Activated gamma-delta T cell treated with anti-CD3 and anti-CD28 coated beads, Interleukin-2, amount 50 U/mL, for 16 hours (primary cell): ENCODE measurements around the gene TVP23A.
"Not testable (repeated sequence)": the region's sequence is repeated elsewhere in the genome, so short reads cannot be mapped to it uniquely, and the experiment has no call there.

Experiments
- DNase-seq: peaks from one replicate; pipeline ENCODE4 v3.0.0-alpha.2; 2020; ENCODE audit warnings: low read depth

TVP23A gene

DNA sequence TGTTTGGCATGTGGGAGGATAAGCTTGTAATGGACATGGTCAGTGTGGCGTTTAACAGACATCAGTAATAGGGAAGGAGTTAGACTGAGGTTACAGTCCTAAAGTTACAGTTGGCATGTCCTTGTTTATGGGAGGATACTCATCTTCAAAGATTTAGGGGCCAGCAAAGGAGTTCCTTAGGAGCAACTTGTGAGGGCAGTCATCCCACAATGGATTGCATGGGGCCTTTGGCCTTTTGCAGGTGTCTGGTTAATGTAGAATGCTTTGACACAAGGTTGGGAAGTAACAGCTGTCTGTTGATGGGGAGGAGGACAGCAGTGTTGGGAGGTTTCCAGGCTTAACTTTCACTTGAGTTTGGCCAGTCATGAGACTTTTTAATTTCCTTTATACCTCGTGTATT lies 72.8 kb downstream of the TVP23A start:
- no peak for DNase-seq

DNA sequence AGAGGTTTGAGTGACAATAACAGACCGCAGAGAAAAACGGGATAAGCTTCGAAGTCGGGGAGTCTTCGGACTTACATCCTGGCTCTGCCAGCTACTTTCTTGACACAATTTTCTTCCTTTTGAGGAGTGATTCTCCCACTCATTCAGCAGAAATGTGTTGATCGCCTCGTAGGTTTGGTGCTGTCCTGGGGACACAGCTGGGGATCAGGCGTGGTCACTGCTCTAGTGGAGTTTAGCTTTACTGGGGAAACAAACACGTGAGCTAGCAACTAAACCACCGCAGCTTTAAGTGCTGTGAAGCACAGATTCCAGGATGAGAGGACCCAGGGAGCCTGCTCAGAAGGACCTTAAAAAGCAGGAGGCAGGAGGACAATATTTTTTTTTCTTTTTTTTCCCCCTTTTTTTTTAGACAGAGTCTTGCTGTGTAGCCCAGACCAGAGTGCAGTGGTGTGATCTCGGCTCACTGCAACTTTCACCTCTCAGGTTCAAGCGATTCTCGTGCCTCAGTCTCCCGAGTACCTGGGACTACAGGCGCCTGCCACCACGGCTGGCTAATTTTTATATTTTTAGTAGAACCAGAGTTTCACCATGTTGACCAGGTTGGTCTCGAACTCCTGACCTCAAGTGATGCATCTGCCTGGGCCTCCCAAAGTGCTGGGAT lies 74.1 kb downstream of the TVP23A start:
- DNase-seq, result no peak

DNA sequence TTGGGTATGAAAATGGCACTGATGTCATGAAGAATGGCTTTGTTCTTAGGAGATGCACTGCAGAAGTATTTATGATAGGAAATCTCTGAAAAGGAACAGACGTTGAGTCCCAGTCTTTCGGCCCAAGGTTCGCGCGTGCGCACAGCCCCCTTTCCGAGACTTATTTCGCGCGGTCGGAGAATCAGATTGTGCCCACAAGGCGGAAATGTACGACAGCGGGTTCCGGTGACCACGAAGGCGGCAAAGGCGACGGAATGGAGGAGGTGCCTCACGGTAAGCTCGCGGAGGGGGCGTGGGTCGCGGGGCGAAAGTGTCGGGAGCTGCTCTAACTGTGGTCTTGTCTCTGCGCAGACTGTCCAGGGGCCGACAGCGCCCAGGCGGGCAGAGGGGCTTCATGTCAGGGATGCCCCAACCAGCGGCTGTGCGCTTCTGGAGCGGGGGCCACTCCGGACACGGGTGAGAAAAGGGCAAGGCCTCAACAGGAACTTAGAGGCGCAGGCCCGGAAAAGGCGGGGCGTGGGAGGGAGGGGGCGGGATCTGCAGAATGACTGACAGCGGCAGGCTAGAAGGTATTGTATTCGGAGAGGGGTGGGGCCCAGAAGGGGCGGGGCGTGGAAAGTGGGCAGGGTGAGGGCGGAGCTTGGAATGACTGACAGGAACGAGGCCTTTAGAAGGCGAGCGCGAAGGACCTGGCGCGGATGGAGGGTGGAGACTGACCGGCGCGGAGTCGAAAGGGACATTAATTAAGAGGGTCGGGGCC lies 74.8 kb downstream of the TVP23A start, which contains the start of gene NUBP1:
NUBP1 (plus strand) TSS at position 233 of the 760 bp plus-strand sequence; CDS start at position 255, 22 bp downstream.
- DNase-seq, result peak; percentile 99

DNA sequence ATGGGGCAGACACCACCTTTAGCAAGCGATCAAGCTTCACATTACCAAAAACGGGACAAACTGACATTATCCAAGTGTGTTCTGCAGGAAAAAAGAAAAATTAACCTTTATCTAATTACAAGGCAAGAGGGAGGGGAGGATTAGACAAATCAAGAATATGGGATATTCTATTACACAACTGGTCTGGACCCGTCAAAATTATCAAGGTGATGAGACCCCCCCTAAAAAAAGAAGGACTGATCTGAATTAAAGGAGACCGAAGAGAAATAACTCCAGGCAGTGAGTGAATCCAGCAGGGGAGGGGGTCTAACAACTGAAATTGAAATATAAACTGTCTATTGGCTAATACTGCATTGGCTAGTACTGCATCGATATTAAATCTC lies 75.4 kb downstream of the TVP23A start:
- DNase-seq, result no peak

DNA sequence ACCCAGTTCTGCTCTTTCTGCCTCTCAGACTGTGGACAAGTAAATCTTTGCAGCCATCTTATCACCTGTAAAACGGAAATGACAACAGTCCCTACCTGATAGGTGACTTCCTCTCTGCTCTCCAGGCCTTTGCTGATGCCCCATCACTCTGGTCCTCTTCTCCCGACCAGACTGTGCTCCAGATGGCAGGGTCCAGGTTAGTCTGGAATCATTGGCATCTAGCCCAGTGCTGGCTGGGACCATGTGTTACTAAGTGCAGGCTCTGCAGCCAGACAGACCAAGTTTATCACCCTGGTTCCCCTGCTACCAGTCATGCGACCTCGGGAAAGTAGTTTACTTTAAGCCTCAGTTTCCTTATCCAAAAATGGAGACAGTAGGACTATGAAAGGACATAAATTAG lies 76.8 kb downstream of the TVP23A start:
- DNase-seq, result no peak

DNA sequence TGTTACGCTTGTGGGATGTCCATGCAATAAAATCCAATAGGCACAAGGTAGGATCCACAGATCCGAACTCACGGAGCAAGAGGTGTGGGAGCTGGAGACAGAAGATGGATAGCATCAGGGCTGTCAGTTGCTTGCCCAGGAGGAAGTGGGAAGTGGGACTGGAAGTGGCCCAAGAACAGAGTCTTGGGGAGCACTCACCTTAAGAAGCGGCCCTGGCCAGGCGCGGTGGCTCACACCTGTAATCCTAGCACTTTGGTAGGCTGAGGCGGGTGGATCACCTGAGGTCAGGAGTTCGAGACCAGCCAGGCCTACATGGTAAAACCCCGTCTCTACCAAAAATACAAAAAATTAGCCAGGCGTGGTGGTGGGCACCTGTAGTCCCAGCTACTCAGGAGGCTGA lies 77.3 kb downstream of the TVP23A start:
- not testable (repeated sequence) for DNase-seq

DNA sequence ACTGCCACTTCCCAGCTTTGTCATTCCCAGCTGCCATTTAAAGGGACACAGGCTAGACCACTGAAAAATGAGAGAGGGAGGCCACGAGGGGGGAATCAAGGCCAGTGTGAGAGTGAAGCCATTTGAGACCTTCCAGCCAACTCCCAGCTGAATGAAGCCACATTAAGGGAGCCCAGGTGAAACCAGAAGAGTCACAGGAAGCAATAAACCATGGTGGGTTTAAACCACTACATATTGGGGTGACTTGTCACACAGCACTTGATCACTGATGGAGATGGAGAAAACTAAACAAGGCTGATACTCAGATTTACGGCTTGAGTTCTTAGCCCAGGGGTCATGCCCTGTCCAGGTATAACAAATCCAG lies 77.8 kb downstream of the TVP23A start:
- DNase-seq, result no peak

DNA sequence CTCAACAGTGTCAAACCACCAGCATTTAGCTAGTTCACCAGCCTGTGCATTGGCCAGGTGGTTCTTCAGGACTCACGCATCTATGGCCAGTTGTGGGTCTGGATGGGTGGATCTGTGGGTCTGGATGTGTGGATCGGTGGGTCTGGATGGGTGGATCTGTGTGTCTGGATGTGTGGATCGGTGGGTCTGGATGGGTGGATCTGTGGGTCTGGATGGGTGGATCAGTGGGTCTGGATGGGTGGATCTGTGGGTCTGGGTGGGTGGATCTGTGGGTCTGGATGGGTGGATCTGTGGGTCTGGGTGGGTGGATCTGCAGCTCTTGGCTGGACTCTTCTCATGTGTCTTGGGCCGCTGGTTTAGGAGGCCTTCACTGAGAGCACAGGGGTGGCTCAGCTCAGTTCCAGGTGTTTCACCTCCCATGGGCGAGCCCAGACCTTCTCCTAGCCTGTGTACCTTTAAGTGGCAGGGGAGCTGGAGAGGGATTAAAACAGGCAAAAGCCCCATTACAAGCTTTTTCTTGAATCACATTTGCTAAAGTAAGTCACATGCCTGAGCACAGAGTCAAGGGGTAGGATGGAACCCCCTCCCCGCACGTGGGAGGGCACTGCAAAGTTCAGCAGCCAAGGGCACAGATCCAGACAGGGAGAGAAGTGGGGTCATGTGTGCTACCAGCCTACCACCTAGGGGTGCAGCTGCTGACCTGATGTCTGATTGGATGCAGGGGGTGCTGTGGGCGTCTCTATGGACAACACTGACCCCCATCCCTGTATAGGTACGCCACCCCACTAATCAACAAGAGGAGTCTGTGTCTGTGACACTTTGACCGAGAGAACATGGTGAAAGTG lies 78.4 kb downstream of the TVP23A start:
- DNase-seq, result no peak

DNA sequence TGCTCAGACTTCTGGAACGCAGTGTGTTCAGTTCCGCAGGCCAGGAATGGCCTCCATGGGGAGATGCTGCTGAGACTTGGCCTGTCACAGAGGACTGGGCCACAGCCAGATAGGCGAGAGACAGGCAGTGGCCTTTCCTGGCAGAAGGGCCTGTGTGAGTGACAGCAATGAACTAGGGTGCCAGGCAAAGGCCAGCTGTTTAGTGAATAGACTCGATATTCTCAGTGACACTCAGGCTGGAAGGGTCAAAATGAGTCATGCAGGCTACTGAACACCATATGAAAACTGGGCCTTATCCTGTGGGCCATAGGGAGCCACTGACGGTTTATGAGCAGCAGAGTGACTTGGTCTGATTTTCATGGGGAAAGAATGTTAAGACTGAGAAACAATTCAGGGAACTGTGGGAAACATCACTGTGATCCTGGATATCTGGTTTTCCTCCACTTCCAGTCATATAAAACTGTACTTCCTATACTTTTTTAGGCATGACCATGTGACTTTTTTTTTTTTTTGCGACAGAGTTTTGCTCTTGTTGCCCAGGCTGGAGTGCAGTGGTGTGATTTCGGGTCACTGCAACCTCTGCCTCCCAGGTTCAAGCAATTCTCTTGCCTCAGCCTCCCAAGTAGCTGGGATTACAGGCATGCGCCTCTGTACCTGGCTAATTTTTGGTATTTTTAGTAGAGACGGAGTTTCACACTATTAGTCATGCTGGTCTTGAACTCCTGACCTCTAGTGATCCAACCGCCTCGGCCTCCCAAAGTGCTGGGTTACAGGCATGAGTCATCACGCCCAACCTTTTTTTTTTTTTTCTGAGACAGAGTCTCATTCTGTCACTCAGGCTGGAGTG lies 80.1 kb downstream of the TVP23A start:
- peak; percentile 24 for DNase-seq

DNA sequence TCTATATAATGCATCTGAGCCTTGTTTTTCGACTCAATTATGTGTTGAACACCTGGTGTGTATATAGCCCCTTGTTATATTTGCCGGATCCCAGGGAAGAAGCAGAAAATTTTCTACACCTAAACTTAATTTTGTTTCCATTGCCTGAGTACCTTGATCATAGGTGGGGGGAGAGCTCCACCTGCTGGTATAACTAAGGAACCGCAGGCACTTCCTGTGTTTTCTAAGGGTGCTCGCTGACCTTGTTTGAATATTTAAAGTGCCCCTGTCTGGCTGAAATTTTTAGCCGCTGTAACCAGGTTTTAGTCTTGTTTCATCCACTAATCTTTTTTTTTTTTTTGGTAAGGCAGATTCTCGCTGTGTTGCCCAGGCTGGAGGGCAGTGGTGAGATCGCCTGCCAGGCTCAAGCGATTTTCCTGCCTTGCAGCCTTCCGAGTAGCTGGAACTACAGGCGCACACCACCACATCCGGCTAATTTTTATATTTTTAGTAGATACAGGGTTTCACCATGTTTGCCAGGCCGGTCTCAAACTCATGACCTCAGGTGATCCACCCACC lies 81.4 kb downstream of the TVP23A start:
- peak; percentile 60 for DNase-seq

DNA sequence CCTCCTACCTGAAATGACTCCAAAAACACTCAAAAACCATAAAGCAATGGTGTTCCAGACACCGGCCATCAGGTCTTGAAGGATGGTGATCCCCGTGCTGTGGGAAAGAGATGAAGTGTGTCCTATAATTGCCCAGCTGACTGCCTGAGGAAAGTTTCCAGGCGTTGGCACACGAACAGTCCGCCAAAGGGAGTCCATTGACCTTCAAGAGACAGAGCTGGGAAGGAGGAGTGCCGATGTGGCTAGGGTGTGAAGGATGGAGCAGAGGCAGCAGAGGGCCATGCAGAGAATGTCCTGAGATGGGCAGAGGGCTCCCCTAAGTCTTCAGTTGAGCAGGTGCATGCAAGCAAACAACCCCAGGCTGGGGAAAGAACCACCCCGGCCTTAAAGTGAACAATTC lies 86.8 kb downstream of the TVP23A start:
- no peak for DNase-seq

DNA sequence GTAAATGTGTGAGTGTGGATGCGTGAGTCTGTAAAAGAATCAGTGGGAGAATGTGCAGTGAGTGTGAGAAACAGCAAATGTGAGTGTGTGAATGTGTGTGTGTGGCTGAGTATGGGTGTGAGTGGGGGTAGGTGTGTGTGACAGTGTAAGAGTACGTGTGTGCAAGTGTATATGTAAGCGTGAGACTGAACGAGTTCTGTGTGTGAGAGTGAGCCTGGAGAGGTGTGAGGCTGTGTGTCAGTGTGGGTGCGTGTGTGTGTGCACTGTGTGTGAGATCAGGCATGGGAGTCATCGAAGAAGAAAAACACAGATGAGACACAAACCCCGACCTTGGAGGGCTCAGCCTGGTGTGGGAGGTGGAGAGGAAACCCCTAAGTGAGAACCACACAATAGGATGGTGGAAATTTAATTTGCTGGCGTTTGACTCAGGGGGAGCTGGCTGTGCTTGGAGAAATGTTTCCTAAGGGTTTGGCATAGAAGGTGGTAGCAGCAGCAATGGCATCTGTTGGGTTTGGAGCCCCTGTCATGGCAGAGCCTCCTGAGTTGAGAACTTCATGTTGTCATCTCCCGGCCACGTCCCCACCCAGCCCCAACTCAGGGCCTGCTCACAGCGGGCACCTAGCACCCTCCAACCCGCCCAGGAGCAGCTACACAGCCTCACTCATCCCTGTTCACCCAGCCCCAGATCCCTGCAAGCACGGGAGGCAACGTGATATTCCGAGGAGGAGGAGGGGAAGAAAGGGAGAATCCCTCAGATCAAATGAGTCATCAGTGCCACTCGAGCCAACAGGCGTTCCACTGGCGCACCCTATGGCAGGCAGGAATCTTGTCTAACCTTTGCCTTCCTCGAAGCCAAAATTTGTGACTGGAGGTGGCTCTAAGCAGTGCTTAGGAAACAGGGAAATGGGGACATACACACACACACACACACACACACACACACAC lies 89.2 kb downstream of the TVP23A start:
- no peak for DNase-seq

DNA sequence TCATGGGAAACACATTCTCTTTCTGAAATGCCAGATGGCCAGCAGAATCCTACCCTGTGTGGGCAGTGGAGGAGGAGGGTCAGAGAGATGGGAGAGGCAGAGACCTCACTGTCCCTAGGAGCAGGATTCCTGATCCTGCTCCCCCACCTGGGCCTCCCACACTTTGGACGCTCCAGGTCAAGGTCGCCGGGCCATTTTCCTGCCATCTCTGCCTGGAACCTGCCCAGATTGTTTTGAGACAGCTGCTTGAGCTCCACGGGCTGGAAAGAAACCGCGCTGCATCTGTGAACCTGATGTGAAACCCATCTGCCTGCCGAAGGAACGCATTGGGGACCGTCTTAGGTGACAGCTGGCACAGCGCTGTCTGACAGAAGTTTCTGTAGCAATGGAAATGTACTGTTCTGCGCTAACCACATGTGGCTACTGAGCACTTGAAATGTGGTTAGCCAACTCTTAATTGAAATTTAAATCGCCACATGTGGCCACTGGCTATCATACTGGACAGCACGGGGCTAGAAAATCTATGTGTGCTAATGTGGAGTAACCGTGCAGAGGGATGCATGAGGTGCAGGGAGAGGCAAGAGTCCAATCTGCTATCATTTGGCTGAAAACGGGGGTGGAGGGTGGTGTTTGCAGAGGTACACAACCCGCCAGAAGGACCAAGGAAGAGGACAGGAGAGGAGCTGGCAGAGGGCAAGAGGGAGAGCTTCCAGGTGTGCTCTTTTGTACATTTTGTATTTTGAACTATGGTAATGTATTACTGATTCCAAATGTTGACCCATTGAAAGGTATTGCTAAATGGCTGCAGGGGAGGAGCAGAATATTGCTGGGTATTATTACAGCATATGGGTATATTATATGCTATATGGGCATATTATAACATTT lies 90.3 kb downstream of the TVP23A start:
- no peak for DNase-seq
